HTERT RPE-1 (cell line): Measurements from ENCODE around the gene TXNDC15.
"Not testable (repeated sequence)": the region's sequence is repeated elsewhere in the genome, so short reads cannot be mapped to it uniquely, and the experiment has no call there.

Source experiments
- in situ Hi-C: fragments of 300-500 bp; cut with MboI; formaldehyde crosslinking; loops from 4 replicates; pipeline ENCODE4 v1.14.3; 2020; ENCODE audit warnings: low sequenced_read_pairs

TXNDC15 gene, protein sequence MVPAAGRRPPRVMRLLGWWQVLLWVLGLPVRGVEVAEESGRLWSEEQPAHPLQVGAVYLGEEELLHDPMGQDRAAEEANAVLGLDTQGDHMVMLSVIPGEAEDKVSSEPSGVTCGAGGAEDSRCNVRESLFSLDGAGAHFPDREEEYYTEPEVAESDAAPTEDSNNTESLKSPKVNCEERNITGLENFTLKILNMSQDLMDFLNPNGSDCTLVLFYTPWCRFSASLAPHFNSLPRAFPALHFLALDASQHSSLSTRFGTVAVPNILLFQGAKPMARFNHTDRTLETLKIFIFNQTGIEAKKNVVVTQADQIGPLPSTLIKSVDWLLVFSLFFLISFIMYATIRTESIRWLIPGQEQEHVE

DNA sequence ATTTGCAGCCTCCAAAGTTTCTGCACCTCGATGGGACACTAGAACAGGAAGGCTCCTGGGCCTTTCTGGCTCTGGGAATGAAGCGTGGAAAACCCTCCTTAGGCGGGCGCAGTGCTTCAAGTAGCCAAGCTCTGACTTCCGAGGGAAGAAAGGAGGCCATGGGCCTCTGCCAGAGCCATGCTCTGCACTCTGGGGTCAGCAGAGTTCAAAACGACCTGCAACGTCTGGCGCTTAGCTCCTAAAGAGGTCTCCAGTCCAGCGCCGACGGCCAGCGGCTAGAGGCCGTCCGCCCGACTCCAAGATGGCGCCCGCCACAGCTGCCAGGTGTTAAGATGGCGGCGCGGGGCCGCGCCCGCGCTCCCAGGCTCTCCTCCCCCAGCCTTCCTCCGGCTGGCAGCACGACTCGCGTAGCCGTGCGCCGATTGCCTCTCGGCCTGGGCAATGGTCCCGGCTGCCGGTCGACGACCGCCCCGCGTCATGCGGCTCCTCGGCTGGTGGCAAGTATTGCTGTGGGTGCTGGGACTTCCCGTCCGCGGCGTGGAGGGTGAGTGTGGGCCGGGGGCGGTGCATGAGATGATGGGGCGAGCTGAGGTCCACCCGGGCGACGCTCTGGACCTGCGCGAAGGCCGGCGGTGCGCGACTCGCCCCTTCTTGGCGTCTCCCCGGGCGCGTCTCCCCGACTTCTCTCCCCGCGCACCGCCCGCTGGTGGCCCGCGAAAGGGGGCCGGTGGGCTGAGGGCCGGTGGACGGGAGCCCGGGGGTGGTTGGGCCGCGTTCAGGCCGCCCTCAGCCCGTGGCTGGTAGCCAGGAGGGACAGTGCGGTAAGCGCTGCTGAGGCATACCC lies at the start of gene TXNDC15:
Gene TXNDC15, plus strand, starts transcription at position 385 of the 844 bp plus-strand sequence. Its CDS starts 57 bp downstream, at position 442.
- in situ Hi-C loops = no loop called here

DNA sequence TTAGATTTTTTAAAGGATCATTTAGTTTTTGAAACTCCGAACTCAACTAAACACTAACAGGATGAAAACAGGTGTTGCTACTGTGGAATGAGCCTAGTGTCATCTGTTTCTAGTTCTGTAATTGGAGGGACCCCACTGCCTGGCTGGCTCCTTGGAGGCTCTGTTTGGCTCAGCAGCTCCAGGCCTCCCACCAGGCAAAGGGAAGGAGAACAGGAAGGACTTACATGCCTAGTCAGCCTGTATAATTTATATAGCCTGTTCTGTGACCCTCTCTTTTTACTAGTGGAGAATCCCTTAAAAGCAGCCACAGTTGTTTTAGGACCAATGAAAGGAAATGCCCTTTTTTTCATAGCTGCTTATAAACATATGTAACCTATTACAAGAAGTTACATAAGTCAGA lies 49.5 kb upstream of the TXNDC15 start:
- in situ Hi-C loops = no loop called here

DNA sequence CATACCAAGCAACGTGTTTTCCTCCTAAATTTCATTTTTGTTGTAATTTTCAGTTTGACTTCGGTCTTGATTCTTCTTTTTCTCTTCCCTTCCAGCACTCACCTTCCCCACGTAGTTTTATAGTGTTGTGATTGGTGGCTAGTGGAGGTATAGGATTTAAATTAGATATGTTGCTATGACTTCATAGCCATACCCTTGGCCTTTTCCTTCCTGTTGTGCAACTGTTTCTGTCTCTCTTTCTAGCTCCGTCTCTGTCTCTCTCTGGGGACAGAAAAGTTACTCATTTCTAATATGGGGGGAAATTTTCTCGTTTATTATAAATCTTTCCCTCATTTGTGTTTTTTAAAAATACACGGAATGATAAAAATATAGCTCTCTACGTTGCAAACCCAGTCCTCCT lies 49.0 kb upstream of the TXNDC15 start:
- in situ Hi-C loops = no loop called here

DNA sequence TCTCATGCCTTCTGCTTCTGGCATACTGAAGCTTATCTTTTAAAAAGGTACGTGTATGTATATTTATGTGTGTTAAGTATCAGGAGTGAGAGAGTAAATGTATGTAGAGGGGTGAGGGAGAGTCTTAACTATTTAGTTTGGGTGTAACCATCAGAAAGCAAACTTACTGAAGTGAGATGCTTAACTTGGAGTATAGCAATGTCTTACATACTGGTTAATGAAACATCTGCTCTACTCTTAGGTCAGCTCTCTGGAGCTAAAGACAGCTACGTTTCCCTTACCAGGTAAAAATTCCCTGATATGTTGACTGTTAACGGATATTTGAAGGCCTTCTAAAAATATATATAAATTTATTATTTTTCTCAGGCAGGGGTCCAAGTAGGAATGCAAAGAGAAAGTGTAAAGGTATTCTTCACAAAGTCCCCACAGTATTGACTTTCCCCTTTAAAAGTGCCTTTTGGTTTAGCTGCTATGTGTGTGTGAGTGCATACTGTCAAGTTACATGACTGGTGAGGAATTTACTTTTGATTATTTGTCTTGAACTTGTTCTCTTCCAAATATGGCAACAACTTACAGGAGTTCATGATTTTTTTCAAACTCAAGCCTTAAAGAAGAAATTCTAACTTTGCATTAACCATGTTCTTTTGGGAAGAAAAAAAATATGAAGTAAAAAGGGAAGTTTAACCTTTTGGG lies 40.7 kb upstream of the TXNDC15 start:
- in situ Hi-C loops = no loop called here

DNA sequence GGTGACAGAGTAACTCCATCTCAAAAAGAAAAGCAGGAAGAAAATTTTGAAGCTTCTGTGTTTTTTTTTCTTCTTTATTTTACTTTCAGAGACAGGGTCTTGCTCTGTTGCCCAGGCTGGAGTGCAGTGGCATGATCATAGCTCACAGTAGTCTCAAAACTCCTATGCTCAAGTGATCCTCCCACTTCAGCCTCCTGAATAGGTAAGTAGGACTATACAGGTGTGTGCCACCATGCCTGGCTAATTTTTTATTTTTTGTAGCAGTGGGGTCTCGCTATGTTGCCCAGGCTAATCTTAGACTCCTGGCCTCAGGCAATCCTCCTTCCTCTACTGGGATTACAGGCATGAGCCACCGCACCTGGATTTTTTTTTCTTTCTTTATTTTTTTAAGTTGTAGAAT lies 38.5 kb upstream of the TXNDC15 start:
- in situ Hi-C loops = no loop called here

DNA sequence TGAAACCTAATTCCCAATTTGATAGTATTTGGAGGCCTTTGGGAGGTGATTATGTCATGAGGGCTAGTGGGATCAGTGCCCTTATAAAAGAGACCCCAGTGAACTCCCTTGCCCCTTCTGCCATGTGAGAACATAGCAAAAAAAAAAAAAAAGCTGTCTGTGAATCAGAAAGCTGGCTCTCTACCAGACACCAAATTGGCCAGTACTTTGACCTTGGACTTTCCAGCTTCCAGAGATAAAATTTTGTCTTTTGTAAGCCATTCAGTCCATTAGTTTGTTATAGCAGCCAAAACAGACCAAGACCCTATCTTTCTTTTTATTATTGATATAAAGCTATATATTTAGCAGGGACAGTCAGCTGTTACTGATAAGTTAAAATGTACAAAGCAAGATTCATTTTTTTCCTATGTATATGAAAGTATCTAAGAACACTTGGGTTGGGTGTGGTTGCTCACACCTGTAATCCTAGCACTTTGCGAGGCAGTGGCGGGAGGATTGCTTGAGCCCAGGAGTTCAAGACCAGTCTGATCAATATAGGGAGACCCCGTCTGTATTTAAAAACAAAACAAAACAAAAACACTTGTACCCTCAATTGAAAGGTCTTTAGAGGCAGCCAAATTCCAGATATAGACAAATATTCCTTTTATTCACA lies 36.5 kb upstream of the TXNDC15 start:
- in situ Hi-C loops = no loop called here

DNA sequence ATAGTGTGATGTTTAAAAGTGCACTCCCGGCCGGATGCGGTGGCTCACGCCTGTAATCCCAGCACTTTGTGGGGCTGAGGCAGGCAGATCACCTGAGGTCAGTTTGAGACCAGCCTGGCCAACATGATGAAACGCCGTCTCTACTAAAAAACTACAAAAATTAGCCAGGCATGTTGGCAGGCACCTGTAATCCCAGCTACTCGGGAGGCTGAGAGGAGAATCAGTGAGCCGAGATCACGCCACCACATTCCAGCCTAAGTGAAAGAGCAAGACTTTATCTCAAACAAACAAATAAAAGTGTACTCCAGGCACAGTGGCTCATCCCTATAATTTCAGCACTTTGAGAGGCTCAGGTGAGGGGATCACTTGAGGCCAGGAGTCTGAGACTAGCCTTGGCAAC lies 35.8 kb upstream of the TXNDC15 start:
- in situ Hi-C loops = not testable (repeated sequence)

DNA sequence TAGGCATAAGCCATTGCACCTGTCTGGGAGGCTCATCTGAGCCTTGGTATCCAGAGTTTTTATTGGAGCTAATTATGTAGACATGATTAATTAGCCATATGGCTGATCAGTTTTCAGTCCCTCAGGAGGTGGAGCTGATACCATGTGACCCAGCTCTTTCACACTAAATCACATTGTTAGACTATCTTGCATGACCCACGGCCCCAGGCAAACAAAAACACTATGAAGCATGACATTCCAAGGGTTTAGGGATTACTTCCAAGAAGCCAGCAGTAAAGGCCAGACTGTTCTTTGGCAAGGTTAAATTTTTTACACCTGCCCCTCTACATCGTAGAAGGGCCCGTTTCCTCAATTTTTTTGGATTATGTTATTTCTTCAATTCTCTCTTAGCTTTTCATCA lies 33.4 kb upstream of the TXNDC15 start:
- in situ Hi-C loops = no loop called here

DNA sequence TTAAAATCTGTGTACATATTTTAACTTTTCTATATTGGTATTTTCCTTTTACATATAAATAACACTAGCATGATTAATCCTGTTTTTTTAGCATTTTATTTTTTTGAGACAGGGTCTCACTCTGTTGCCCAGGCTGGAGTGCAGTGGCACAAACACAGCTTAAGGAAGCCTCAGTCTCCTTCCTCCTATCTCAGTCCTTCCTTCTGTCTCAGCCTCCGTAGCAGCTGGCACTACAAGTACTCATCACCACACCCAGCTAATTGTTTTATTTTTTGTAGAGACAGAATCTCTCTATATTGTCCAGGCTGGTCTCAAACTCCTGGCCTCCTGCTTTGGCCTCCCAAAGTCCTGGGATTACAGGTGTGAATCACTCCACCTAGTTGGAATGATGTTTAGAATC lies 29.9 kb upstream of the TXNDC15 start:
- in situ Hi-C loops = no loop called here

DNA sequence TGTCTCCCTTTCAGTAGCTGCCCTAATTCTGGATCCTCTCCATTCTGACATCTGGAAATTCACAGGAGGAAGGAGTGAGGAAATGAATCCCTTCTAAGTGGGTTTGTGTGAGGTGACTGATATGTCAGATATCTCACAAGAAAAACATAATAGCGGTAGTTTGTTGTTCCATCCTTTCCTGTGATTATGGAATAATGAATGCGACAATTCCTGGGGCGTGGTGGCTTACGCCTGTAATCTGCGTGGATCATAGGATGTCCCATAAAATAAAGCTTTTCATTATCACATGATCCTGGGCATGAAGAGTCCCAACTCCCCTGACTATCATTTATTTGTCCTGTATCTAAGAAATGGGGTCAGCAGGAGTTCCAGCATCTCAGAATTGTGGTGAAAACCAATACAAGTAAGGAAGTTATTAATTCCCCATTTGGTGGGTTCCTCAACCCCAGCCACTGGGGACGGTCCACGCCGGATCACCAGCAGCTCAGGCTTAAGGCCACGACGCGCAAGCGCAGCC lies 28.8 kb upstream of the TXNDC15 start:
- in situ Hi-C loops = no loop called here

DNA sequence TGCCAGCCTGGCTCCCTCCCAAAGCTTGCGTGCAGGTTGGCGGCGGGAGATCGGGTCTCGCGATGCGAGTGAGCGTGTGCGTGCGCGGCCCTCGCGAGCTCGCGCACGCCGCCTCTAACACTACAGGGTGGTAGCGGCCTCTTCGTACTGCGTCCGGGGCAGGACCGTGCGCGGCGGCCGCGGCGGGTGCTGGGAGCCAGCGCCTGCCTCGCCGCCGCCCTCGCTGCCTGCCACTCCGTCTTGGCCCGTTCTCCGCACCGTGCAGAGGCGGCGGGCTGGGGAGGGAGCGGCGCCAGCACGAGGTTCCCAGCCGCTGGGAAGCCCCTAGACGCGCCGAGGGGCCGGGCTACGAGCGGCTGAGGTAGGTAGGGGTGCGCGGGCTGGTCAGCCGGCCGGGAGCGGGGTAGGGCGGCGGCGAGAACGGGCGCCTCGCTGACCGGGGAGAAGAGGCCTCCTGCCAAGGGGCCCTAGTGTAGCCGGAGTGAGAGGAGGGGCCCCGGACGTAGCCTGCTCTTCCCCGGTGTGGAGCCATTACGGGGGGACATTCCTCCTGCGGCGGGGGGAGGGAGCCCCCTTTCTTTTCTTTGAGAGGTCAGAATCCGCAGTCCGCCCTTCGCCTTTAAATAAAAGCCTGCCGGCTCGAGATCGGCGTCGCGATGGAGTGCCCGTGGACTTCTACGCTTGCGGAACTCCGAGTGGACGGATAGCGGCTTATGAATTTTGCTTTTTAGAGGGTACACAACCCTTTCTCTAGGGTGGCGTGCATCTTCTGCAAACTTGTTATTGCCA lies 28.1 kb upstream of the TXNDC15 start, which contains the start of gene C5orf24:
Gene C5orf24, plus strand, starts transcription at position 117 of the 789 bp plus-strand sequence. CDS start 8,933 bp downstream, outside the sequence.
- in situ Hi-C loops = no loop called here

DNA sequence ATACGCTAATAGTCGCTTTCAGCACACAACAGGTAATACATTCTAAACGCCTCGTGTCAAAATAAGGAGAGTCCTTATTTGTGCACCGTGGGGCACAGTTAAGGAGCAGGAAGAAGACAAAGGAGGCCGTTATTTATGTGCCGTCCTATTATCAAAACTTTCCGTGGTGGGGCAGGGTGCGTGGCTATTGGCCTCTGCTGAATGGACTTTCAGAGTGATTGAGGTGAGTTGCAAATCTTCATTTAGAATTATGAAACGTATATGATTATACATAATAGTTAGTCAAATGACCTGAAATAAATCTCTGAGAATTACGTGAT lies 27.6 kb upstream of the TXNDC15 start:
- in situ Hi-C loops = no loop called here

DNA sequence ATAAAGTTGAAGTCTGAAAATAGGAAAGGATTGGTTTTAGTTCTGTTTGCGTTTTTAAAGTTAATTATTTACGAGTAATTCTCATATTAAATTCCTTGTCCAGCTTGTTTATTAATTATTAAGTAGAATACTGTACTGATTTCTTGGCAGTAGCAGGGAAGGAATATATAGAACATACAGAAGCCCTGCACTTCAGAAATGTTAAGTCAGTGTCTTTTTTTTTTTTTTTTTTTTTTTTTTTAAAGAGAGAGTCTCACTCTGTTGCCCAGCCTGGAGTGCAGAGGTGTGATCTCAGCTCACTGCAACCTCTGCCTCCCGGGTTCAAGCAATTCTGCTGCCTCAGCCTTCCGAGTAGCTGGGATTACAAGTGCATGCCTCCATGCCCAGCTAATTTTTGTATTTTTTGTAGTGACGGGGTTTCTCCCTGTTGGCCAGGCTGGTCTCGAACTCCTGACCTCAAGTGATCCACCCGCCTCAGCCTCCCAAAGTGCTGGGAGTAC lies 24.7 kb upstream of the TXNDC15 start:
- in situ Hi-C loops = not testable (repeated sequence)

DNA sequence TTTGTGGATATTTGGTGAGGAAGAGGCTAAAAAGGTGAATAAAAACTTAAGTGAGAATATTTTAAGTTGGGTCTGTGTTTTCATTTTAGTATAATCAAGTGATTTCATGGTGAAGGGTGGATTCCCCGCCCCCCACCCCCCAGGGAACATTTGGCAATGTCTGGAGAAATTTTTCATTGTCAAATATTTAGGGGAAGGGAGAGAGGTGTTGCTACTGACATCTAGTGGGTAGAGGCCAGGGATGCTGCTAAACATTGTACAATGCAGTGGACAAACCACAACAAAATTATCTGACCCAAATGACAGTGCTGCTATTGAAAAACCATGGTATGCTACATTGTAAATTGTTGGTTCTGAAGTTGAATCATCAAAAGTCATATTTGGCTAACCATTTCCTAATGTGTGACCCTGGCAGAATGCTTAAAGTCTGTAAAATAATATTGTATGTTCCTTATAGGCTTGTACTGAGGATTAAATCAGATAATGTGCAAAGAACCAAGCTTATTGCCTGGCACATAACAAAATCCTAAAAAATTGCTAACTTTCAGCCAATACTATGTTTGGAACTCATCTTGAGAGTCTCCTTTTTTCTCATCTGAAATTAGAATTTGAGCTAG lies 22.8 kb upstream of the TXNDC15 start:
- in situ Hi-C loops = no loop called here

DNA sequence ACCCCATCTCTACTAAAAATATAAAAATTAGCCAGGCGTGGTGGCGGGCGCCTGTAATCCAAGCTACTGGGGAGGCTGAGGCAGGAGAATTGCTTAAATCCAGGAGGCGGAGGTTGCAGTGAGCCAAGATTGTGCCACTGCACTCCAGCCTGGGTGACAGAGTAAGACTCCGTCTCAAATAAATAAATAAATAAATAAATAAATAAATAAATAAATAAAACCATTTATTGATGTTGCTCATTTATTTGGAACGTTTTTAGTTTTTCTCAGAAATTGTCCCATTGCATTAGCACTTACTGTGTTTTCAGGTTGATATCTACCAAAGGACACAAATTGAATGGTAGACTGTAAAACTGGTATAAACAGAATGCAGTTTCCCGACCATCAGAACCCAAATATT lies 17.7 kb upstream of the TXNDC15 start:
- in situ Hi-C loops = not testable (repeated sequence)

DNA sequence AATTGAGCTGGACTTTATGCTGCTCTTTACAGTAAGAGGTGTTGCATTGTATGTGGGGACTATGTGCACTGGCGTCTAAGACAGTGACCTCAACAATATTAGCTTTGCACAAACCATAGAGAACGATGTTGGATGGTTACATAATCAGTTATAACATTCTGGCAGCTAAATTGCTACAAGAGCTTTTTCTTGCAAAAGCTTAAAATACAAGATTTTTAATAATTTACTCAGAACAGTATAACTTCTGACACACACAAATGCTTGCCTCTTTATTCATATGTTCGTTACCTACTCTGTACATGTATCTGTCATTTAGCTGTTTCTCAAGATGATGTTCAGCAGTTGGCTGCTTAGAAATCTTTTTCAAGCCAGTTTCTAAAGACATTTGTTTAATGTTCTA lies 16.8 kb upstream of the TXNDC15 start:
- in situ Hi-C loops = no loop called here

DNA sequence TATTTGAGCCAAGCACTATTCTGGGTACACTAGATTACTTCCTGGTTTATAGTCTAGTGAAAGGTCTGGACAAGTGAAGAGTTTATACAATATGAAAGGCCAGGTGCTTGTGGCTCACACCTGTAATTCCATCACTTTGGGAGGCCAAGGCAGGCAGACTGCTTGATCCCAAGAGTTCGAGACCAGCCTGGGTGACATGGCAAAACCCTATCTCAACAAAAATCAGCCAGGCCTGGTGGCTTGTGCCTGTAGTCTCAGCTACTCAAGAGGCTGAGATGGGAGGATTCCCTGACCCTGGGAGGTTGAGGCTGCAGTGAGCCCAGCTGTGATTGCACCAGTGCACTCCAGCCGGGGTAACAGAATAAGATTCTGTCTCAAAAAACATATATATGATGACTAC lies 9.5 kb upstream of the TXNDC15 start:
- in situ Hi-C loops = no loop called here

DNA sequence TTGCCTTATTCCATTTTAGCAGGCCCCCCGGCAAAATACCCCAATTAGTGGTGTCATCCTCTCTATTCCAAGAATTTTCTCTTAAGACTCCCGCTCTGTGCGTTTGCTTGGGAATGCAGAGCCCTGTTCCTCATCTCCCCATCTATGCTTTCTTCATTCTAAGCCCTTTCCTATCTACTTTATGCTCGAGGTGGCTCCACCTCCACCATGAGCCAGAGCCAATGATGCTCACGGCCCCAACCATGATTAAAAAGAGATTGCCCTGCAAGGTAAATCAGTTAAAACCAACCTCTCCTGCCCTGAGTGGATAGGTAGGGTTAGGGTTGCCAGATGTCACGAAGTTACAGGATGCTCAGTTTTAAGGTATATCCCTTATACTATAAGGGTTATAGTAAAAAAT lies 677 bp upstream of the TXNDC15 start:
- in situ Hi-C loops = no loop called here

DNA sequence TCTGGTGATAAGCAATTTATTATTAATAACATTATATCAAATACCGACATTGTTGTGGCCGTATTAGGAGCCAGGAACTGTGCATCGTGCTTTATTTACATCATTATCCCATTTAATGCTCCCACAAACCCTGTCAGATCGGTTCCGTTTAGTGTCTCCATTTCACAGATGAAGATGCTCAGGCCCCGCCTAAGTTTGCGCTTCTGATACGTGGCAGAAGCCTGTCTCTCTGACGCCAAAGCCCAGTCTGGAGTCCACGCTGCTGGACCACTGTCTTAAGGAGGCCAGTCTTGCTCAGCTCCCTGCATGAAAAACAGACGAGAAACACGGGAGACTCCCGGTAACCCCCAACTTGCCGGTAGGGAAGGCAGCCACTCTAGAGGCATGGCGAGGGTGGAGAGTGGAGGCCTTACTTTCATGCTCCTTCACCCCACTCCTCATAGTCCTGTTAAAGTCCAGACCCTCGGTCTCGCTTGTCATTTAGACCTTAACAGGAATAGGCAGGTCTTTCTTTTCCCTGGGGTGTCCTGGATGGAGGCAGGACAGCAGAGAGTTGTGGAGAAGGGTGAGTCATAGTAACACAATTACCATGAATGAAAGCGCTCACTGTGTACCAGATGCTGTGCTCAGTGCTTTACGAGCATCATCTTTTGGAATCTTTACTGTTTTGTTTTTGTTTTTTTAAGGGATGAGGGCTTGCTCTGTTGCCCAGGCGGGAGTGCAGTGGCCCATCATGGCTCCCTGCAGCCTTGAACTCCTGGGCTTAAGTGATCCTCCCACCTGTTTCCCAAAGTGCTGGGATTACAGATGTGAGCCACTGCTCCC lies 872 bp downstream of the TXNDC15 start:
- in situ Hi-C loops = no loop called here
